ENCODE results near the gene TTPAL. TPM values are rescaled to one million over a fixed set of nuclear protein-coding genes. Genes with fewer than 3 reads are reported as not detected.
"Not testable (repeated sequence)": the region's sequence is repeated elsewhere in the genome, so short reads cannot be mapped to it uniquely, and the experiment has no call there.

Gene TTPAL
- total RNA-seq, 1 donor from 2014 or later = 16.5 TPM

- DNase-seq (ENCODE audit: low spot score) = no peak
- H3K36me3 Mint-ChIP-seq (ENCODE audit: low read depth) = no peaks in the 10 kb centered on the region
- H3K27me3 Mint-ChIP-seq (ENCODE audit: low read depth) = no peaks in the 10 kb centered on the region
- peaks cover 19% of the 10 kb centered on the region for H3K4me1 Mint-ChIP-seq (ENCODE audit: low read depth)
- H3K27ac Mint-ChIP-seq (ENCODE audit: unreplicated experiment) = no peak overlapping the region
- no peaks in the 10 kb centered on the region for H3K9me3 Mint-ChIP-seq (ENCODE audit: low read depth)
- H3K4me3 Mint-ChIP-seq (ENCODE audit: unreplicated experiment) = no peak overlapping the region
- TF ChIP-seq CTCF (IDR thresholded peaks at IDR 0.05) = no peak
These were observed 5.3 kb upstream of the TTPAL start for GRCh38 chr20:44470327-44470726.

GRCh38 chr20:44471481-44471882 lies 4.2 kb upstream of the TTPAL start:
- Mint-ChIP-seq H3K4me1 (ENCODE audit: low read depth) (peaks cover 30% of the 10 kb centered on the region), H3K4me3 (ENCODE audit: unreplicated experiment) (no peak overlapping the region), H3K27ac (ENCODE audit: unreplicated experiment) (no peak overlapping the region), H3K36me3 (ENCODE audit: low read depth) (no peaks in the 10 kb centered on the region), H3K27me3 (ENCODE audit: low read depth) (no peaks in the 10 kb centered on the region), H3K9me3 (ENCODE audit: low read depth) (no peaks in the 10 kb centered on the region)
- no peak for DNase-seq (ENCODE audit: low spot score)
- peak; percentile 79 for TF ChIP-seq CTCF (IDR thresholded peaks at IDR 0.05)

GRCh38 chr20:44472283-44472682 lies 3.4 kb upstream of the TTPAL start:
- H3K36me3 Mint-ChIP-seq (ENCODE audit: low read depth); H3K9me3 Mint-ChIP-seq (ENCODE audit: low read depth); H3K4me3 Mint-ChIP-seq (ENCODE audit: unreplicated experiment); H3K27me3 Mint-ChIP-seq (ENCODE audit: low read depth); DNase-seq (ENCODE audit: low spot score); H3K27ac Mint-ChIP-seq (ENCODE audit: unreplicated experiment): not testable (repeated sequence)
- peaks cover 30% of the 10 kb centered on the region for H3K4me1 Mint-ChIP-seq (ENCODE audit: low read depth)

GRCh38 chr20:44475372-44475693 lies 341 bp upstream of the TTPAL start:
- no peaks in the 10 kb centered on the region for H3K9me3 Mint-ChIP-seq (ENCODE audit: low read depth)

GRCh38 chr20:44477151-44477550 lies 1.5 kb downstream of the TTPAL start:
- H3K27me3 Mint-ChIP-seq (ENCODE audit: low read depth) = no peaks in the 10 kb centered on the region
- peak overlapping the region; percentile 33 for H3K27ac Mint-ChIP-seq (ENCODE audit: unreplicated experiment)
- TF ChIP-seq CTCF (IDR thresholded peaks at IDR 0.05) = no peak
- peaks cover 7% of the 10 kb centered on the region for H3K36me3 Mint-ChIP-seq (ENCODE audit: low read depth)
- H3K4me1 Mint-ChIP-seq (ENCODE audit: low read depth) = peaks cover 23% of the 10 kb centered on the region
- DNase-seq (ENCODE audit: low spot score) = no peak
- no peaks in the 10 kb centered on the region for H3K9me3 Mint-ChIP-seq (ENCODE audit: low read depth)
- H3K4me3 Mint-ChIP-seq (ENCODE audit: unreplicated experiment) = peak overlapping the region; percentile 96

More at GRCh38 chr20:44475372-44475693, 341 bp upstream of the TTPAL start:
- no peaks in the 10 kb centered on the region for H3K36me3 Mint-ChIP-seq (ENCODE audit: low read depth)
- H3K27ac Mint-ChIP-seq (ENCODE audit: unreplicated experiment) = peak overlapping the region; percentile 92
- H3K4me3 Mint-ChIP-seq (ENCODE audit: unreplicated experiment) = peak overlapping the region; percentile 96
- no peak for TF ChIP-seq CTCF (IDR thresholded peaks at IDR 0.05)
- H3K4me1 Mint-ChIP-seq (ENCODE audit: low read depth) = peaks cover 23% of the 10 kb centered on the region
- H3K27me3 Mint-ChIP-seq (ENCODE audit: low read depth) = no peaks in the 10 kb centered on the region
- no peak for DNase-seq (ENCODE audit: low spot score)

GRCh38 chr20:44478206-44478605 lies 2.5 kb downstream of the TTPAL start:
- Mint-ChIP-seq H3K36me3 (ENCODE audit: low read depth) (peaks cover 8% of the 10 kb centered on the region), H3K27ac (ENCODE audit: unreplicated experiment) (peak overlapping the region; percentile 61), H3K4me3 (ENCODE audit: unreplicated experiment) (no peak overlapping the region), H3K4me1 (ENCODE audit: low read depth) (peaks cover 23% of the 10 kb centered on the region), H3K27me3 (ENCODE audit: low read depth) (no peaks in the 10 kb centered on the region), H3K9me3 (ENCODE audit: low read depth) (no peaks in the 10 kb centered on the region)
- DNase-seq (ENCODE audit: low spot score) = no peak
- TF ChIP-seq CTCF (IDR thresholded peaks at IDR 0.05) = no peak

Measured in chondrocyte (in vitro differentiated cells).